A549 treated with dexamethasone at 1 μM for 4 hours (cell line): ENCODE results near the gene GIPC3. TPM values are rescaled to one million over a fixed set of nuclear protein-coding genes. Genes with fewer than 3 reads are reported as not detected.

Experiments used
- total RNA-seq: library from RNA; stranded (reverse); fragments of 200-300 nt; extraction: Qiagen RNA extraction; gene quantifications from 5 replicates; pipeline ENCODE4 v1.2.3, GENCODE V29; 2022

GIPC3 gene
- 0.25 to 0.41 TPM (median 0.27 TPM) in 5 replicates for total RNA-seq

GRCh38 chr19:3585301-3586126, at the start of gene GIPC3:
Gene GIPC3, plus strand, starts transcription at chr19:3585478. Its CDS starts 120 bp downstream, at chr19:3585598.

GRCh38 chr19:3538965-3539755, 46.1 kb upstream of the GIPC3 start, which contains the start of gene TEKTIP1:
Gene TEKTIP1, plus strand, starts transcription at chr19:3539174. Its CDS starts 4 bp downstream, at chr19:3539178.

GRCh38 chr19:3557461-3558248, 27.6 kb upstream of the GIPC3 start, which contains the start of gene MFSD12:
Gene MFSD12, minus strand, starts transcription at chr19:3557586. Its CDS starts 183 bp downstream, at chr19:3557403.

GRCh38 chr19:3572855-3573161, 12.5 kb upstream of the GIPC3 start, which contains the start of gene HMG20B:
Gene HMG20B, plus strand, starts transcription at chr19:3572944. Its CDS starts 366 bp downstream, at chr19:3573310.

GRCh38 chr19:3606690-3607289, 21.5 kb downstream of the GIPC3 start, which contains the start of gene TBXA2R:
Gene TBXA2R, minus strand, starts transcription at chr19:3606875. Its CDS starts 6,241 bp downstream, at chr19:3600634.

GRCh38 chr19:3626473-3627350, 41.4 kb downstream of the GIPC3 start, which contains the start of gene CACTIN:
Gene CACTIN, minus strand, starts transcription at chr19:3626790. Its CDS starts 28 bp downstream, at chr19:3626762.

Other genes with a start within 250 kb of the GIPC3 start
- 30.3 to 71.0 TPM (median 68.9 TPM) in 5 replicates for gene NFIC, start 218.9 kb upstream of the GIPC3 start, total RNA-seq
- 0.32 to 1.3 TPM (median 1.1 TPM) in 5 replicates for gene SMIM24, start 105.0 kb upstream of the GIPC3 start, total RNA-seq
- gene SMIM44, start 102.0 kb upstream of the GIPC3 start, total RNA-seq: not detected in 5 replicates
- 12.1 to 17.6 TPM (median 15.8 TPM) in 5 replicates for gene DOHH, start 84.8 kb upstream of the GIPC3 start, total RNA-seq
- 21.5 to 37.2 TPM (median 34.3 TPM) in 5 replicates for gene FZR1, start 79.2 kb upstream of the GIPC3 start, total RNA-seq
- not detected in 5 replicates for gene TEKTIP1, start 46.3 kb upstream of the GIPC3 start, total RNA-seq
- 102 to 148 TPM (median 139 TPM) in 5 replicates for gene MFSD12, start 27.9 kb upstream of the GIPC3 start, total RNA-seq
- 35.1 to 62.3 TPM (median 55.6 TPM) in 5 replicates for gene HMG20B, start 12.5 kb upstream of the GIPC3 start, total RNA-seq
- gene TBXA2R, start 21.4 kb downstream of the GIPC3 start, total RNA-seq: 1.1 to 1.9 TPM (median 1.2 TPM) in 5 replicates
- 11.5 to 20.5 TPM (median 18.6 TPM) in 5 replicates for gene CACTIN, start 41.3 kb downstream of the GIPC3 start, total RNA-seq
- 12.7 to 15.9 TPM (median 14.9 TPM) in 5 replicates for gene PIP5K1C, start 115.0 kb downstream of the GIPC3 start, total RNA-seq
- 0.18 to 0.61 TPM (median 0.51 TPM) in 5 replicates for gene TJP3, start 122.9 kb downstream of the GIPC3 start, total RNA-seq
- 5.6 to 12.7 TPM (median 10.9 TPM) in 5 replicates for gene APBA3, start 176.2 kb downstream of the GIPC3 start, total RNA-seq
- gene MRPL54, start 177.2 kb downstream of the GIPC3 start, total RNA-seq: 56.4 to 89.3 TPM (median 58.4 TPM) in 5 replicates
- not detected in 5 replicates for gene RAX2, start 186.8 kb downstream of the GIPC3 start, total RNA-seq
- gene MATK, start 200.9 kb downstream of the GIPC3 start, total RNA-seq: 0.68 to 1.7 TPM (median 1.2 TPM) in 5 replicates